Left kidney (tissue), 2 donors: ENCODE data around the gene TRAPPC5. TPM values are rescaled to one million over a fixed set of nuclear protein-coding genes. Genes with fewer than 3 reads are reported as not detected.
A peak's percentile ranks its signal among the peaks of the same experiment; 100 is the strongest.

Source experiments
- DNase-seq: peaks from one replicate; pipeline ENCODE4 v3.0.0-alpha.2; 2013
- polyA plus RNA-seq: library from polyadenylated mRNA; unstranded; fragments of 120-200 nt; gene quantifications from one replicate; pipeline ENCODE4 v1.2.1, GENCODE V29; 2013; ENCODE audit not compliant: insufficient read length

The TRAPPC5 gene
- polyA plus RNA-seq, 1 donor = 34.1 TPM

GRCh38 chr19:7644550-7644877 is 36.1 kb upstream of the TRAPPC5 start:
- no peak for DNase-seq

GRCh38 chr19:7645163-7645562 is 35.5 kb upstream of the TRAPPC5 start:
- DNase-seq = no peak

- no peak for DNase-seq
Observed at GRCh38 chr19:7645656-7646425, 34.8 kb upstream of the TRAPPC5 start.

- DNase-seq = no peak
Observed at GRCh38 chr19:7646426-7646700, 34.3 kb upstream of the TRAPPC5 start.

DNA sequence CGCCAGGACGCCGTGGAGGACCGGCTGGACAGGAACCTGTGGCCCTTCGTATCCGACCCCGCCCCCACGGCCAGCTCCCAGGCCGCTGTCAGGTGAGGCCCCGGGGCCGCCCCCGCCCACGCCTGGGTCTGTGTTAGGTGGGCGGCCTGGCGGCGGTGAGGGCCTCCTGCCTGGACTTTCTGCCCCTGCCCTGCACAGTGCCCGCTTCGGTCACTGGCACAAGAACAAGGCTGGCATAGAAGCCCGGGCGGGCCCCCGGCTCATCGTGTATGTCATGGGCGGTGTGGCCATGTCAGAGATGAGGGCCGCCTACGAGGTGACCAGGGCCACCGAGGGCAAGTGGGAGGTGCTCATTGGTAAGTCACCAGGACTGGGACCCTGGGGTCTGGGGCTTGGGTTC is 33.5 kb upstream of the TRAPPC5 start:
- DNase-seq = no peak

- DNase-seq = no peak
Observed at GRCh38 chr19:7648265-7649014, 32.2 kb upstream of the TRAPPC5 start.

GRCh38 chr19:7650148-7650547 is 30.5 kb upstream of the TRAPPC5 start:
- no peak for DNase-seq

DNA sequence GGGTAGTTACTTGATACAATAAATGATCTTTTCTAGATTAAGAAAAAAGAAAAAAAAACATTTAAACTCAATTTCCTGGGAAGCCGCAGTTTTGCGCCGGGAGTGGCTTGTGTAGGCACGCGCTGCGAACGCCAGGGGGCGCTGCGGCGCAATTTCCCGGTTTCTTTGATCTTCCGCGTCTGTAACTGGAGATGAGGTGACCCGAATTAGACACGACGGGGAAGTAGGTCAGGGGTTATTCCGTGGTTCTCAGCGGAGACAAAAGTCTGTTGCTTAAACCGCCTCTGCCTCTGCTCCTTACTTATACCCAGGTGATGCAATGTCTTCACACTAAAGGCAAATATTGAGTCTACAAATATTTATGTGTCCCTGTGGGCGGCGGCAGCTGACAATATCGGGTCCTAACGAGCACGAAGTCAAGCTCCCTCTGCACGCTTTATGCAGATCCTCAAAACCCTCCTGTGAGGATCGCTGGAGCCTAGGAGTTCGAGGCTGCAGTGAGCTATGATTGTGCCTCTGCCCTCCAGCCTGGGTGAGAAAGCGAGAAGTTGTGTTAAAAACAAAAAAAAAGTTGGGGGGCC is 28.5 kb upstream of the TRAPPC5 start:
- DNase-seq = peak; percentile 83

- no peak for DNase-seq
Observed at GRCh38 chr19:7654401-7654800, 26.2 kb upstream of the TRAPPC5 start.

GRCh38 chr19:7655581-7655980 is 25.1 kb upstream of the TRAPPC5 start:
- DNase-seq = no peak

DNA sequence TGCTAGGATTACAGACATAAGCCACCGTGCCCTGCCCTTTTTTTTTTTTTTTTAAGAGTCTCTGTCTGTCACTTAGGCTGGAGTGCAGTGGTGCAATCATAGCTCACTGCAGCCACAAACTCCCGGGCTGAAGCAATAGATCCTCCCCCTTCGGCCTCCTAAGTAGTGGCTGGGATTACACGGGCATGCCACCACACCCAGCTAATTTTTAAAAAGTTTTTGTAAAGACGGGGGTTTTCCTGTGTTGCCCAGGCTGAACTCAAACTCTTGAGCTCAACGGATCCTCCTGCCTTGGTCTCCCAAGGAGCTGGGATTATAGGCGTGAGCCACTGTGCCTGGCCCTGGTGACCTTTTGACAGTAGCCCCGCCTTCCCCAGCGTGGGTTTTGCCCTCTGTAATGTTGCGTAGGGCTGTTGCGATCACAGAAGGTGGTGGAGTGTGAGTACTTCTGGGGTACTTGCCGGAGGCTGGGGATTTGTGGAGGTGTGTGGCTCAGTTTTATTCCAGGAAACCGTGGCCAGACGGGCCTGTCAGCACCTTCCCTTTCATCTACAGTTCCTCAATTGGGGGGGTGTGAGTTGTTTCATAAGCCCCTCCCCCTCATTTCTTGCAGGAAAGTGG is 23.4 kb upstream of the TRAPPC5 start:
- DNase-seq = no peak

GRCh38 chr19:7658219-7658686 is 22.4 kb upstream of the TRAPPC5 start:
- DNase-seq = no peak

DNA sequence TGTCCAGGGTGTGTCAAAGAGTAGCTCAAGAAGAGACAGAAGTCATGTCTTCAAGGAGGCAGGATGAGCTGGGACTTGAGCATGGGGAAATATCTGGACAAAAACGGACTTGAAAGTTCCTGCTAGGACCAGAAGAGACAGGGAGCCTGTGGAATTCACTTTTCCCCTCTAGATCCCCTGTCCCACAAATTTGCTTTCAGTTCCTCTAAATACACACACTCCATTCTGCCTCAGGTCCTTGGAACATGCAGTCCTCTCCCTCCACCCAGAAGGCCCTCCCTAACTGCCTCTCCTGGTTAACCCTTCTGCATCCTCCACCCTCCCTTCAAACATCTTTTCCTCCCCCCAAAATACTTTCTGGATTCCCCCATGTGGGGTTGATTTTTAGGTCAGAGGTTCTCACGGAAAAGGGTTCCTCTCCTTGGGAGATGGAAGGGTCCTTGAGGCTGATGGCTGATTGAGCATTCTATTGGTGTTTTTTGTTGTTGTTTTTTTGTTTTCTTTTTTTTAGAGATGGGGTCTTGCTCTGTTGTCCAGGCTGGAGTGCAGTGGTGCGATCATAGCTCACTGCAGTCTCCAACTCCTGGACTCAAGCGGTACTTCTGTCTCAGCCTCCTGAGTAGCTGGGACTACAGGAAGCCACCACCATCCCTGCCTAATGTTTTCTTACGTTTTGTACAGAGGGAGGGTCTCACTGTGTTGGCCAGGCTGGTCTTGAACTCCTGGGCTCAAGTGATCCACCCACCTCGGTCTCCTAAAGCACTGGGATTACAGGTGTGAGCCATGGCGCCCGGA is 18.7 kb upstream of the TRAPPC5 start:
- no peak for DNase-seq

GRCh38 chr19:7662657-7663056 is 18.0 kb upstream of the TRAPPC5 start:
- DNase-seq = no peak

GRCh38 chr19:7663706-7664105 is 16.9 kb upstream of the TRAPPC5 start:
- DNase-seq = no peak

GRCh38 chr19:7665076-7665475 is 15.6 kb upstream of the TRAPPC5 start:
- DNase-seq = no peak

DNA sequence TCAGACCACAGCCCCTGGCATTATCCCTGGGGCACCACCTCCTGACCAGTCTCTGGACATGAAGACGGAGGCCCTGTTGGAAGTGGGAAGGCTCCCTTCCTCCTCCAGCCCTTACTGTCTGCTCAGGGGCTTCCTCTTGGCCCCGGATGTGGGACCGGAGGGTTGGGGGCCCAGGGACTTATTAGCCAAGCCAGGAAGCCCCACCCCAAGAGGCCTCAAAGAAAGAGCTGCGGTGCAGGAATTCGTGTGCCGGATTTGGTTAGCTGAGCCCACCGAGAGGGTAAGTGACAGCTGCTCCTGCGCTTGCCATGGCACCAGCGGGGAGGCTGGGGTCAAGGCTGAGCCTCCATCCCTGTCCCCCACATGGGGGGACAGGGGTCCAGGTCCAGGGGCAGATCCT is 11.8 kb upstream of the TRAPPC5 start, which contains the start of gene RETN:
Gene RETN, plus strand, starts transcription at position 208 of the 400 bp plus-strand sequence. CDS start 278 bp downstream, outside the sequence.
- no peak for DNase-seq

- DNase-seq = no peak
Observed at GRCh38 chr19:7669641-7670040, 11.0 kb upstream of the TRAPPC5 start.

- DNase-seq = no peak
Observed at GRCh38 chr19:7670150-7670783, 10.4 kb upstream of the TRAPPC5 start.

GRCh38 chr19:7670790-7671189 is 9.8 kb upstream of the TRAPPC5 start:
- no peak for DNase-seq

- DNase-seq = no peak
Observed at GRCh38 chr19:7672522-7672921, 8.1 kb upstream of the TRAPPC5 start.
